Measurements from ENCODE around the gene MBOAT2.

GRCh38 chr2:8819194-8819593 is 184.3 kb downstream of the MBOAT2 start:
- no peak for TF ChIP-seq CTCF (conservative IDR thresholded peaks at IDR 0.05 in 1 of 2, IDR thresholded peaks at IDR 0.05 in 1 of 2; ENCODE audit: extremely low read depth in 1 of 2, insufficient read depth in 1 of 2, low read depth in 1 of 2, low read length in 2 of 2)
- TF ChIP-seq EZH2 (IDR thresholded peaks at IDR 0.05; ENCODE audit: borderline replicate concordance, low read length) = no peak
